GM12878 (cell line): Measurements from ENCODE around the gene TTL. TPM values are rescaled to one million over a fixed set of nuclear protein-coding genes. Genes with fewer than 3 reads are reported as not detected.

Experiments
- HDAC6 ChIP-seq: fragments of 200-600 bp; sonication (generic); IDR thresholded peaks from one replicate; pipeline ENCODE4 v1.8.0; 2017; ENCODE audit warnings: antibody characterized with exemption; ENCODE audit not compliant: unreplicated experiment
- IKZF1 ChIP-seq: fragments of 450-650 bp; conservative IDR thresholded peaks from 2 replicates; pipeline ENCODE4 v1.6.1; 2017; ENCODE audit warnings: antibody characterized with exemption, mild to moderate bottlenecking
- IRF4 ChIP-seq: IDR thresholded peaks from 2 replicates; pipeline ENCODE4 v1.6.1; 2011; ENCODE audit warnings: low read depth, low read length
- JUND ChIP-seq: IDR thresholded peaks from 2 replicates; pipeline ENCODE4 v1.6.1; 2012; ENCODE audit warnings: low read depth, mild to moderate bottlenecking, low read length, improper control_type of control experiment, moderate library complexity
- MTA3 ChIP-seq: IDR thresholded peaks from 2 replicates; pipeline ENCODE4 v1.6.1; 2012; ENCODE audit warnings: low read length, inconsistent platforms, borderline replicate concordance
- TAF1 ChIP-seq: IDR thresholded peaks from 2 replicates; pipeline ENCODE4 v1.6.1; 2011; ENCODE audit warnings: mild to moderate bottlenecking, low read depth, low read length, borderline replicate concordance
- ZNF622 ChIP-seq: fragments of 450-650 bp; IDR thresholded peaks from 2 replicates; pipeline ENCODE4 v1.6.1; 2017; ENCODE audit warnings: mild to moderate bottlenecking, inconsistent platforms
- polyA plus RNA-seq, 11 experiments: library from polyadenylated mRNA; depleted of rRNA in 4 of 11; unstranded in 6 of 11; stranded (reverse) in 5 of 11; fragments of >200 nt; fragmentation: Nextera tagmentation in 4 of 11; fragmentation: Illumina TruSeq in 1 of 11; extraction: Ambion mirVana in 4 of 11; extraction: Trizol in 1 of 11; gene quantifications; 1 replicate in 1 of 11; 2 replicates in 10 of 11; pipeline versions ENCODE4 v1.2.1 to v1.2.3, GENCODE V29; 2011 to 2016; ENCODE audit warnings: inconsistent platforms in 2 of 11, missing spikeins in 2 of 11, low read depth in 1 of 11
- total RNA-seq, 4 experiments: library from RNA; depleted of rRNA in 3 of 4; stranded (reverse); fragments of >200 nt in 3 of 4; fragmentation: Illumina TruSeq in 1 of 4; extraction: Trizol in 1 of 4; gene quantifications; 2 replicates each; pipeline versions ENCODE4 v1.2.1 to v1.2.3, GENCODE V29; 2013 to 2021
- TF ChIP-seq, protein P1 (sequence below), 3 experiments: IDR thresholded peaks in 2 of 3; conservative IDR thresholded peaks in 1 of 3; 2 replicates each; pipeline ENCODE4 v1.5.1; 2011; ENCODE audit warnings: low read depth in 3 of 3, low read length in 3 of 3, mild to moderate bottlenecking in 3 of 3, control low read depth in 2 of 3, moderate library complexity in 2 of 3, inconsistent platforms in 1 of 3, mixed read lengths in 1 of 3; ENCODE audit not compliant: control insufficient read depth in 2 of 3, insufficient read depth in 1 of 3; ENCODE audit errors: extremely low read depth in 1 of 3
- TF ChIP-seq, protein P2 (sequence below): fragments of 450-650 bp; IDR thresholded peaks from 2 replicates; pipeline ENCODE4 v1.6.1; 2014; ENCODE audit warnings: mild to moderate bottlenecking

Gene TTL
- total and polyA plus RNA-seq, 10 of the 15 experiments (the other 5 are each of a cell fraction or from before 2014, with no cell fraction given) = 3.9 to 27.1 (median 16.1) TPM

DNA sequence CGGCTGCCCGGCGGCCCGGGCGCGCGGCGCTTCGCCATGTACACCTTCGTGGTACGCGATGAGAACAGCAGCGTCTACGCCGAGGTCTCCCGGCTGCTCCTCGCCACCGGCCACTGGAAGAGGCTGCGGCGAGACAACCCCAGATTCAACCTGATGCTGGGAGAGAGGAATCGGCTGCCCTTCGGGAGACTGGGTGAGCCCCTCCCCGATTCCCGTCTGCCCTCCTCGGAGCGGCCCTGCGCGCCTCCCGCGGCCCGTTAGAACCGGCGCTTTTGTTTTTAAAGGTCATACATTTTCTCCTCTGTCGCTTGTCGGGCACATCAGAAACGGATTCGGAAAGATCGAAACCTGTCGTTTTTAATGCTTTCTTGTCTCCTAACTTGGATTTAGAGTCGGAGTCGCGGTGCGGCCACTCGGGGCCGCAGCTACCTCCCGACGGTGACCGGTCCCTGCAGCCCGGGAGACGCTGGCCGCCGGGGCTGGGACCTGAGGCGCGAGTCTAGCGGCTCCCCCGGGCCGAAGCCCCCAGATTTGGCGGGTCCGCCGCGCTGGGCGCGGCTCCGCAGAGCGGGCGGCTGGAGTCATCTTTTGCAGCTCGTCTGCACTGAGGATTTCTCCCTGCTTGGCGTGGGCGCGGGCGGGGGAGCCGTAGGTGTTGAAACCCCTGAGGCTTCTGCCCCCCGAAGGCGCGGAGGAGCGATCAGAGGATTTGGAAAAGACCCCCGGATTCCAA, 519 bp downstream of the TTL start (continued):
- TF ChIP-seq, protein P1, sequence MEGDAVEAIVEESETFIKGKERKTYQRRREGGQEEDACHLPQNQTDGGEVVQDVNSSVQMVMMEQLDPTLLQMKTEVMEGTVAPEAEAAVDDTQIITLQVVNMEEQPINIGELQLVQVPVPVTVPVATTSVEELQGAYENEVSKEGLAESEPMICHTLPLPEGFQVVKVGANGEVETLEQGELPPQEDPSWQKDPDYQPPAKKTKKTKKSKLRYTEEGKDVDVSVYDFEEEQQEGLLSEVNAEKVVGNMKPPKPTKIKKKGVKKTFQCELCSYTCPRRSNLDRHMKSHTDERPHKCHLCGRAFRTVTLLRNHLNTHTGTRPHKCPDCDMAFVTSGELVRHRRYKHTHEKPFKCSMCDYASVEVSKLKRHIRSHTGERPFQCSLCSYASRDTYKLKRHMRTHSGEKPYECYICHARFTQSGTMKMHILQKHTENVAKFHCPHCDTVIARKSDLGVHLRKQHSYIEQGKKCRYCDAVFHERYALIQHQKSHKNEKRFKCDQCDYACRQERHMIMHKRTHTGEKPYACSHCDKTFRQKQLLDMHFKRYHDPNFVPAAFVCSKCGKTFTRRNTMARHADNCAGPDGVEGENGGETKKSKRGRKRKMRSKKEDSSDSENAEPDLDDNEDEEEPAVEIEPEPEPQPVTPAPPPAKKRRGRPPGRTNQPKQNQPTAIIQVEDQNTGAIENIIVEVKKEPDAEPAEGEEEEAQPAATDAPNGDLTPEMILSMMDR (IDR thresholded peaks at IDR 0.05 in 2 of 3, conservative IDR thresholded peaks at IDR 0.05 in 1 of 3; ENCODE audit: control insufficient read depth in 2 of 3, extremely low read depth in 1 of 3, insufficient read depth in 1 of 3, low read depth in 3 of 3, low read length in 3 of 3) = 0 out of 6 replicates have a peak, but pooled peaks of 1 of the 3 experiments have one; percentile 2
- TF ChIP-seq, protein P2, sequence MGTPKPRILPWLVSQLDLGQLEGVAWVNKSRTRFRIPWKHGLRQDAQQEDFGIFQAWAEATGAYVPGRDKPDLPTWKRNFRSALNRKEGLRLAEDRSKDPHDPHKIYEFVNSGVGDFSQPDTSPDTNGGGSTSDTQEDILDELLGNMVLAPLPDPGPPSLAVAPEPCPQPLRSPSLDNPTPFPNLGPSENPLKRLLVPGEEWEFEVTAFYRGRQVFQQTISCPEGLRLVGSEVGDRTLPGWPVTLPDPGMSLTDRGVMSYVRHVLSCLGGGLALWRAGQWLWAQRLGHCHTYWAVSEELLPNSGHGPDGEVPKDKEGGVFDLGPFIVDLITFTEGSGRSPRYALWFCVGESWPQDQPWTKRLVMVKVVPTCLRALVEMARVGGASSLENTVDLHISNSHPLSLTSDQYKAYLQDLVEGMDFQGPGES = no peak
- TF ChIP-seq TAF1 (peak; percentile 7; the same call in 1 of the 2 replicates), HDAC6 (no peak), ZNF622 (no peak), JUND (no peak), MTA3 (0 out of 2 replicates have a peak, but pooled peaks have one; percentile 24), IKZF1 (peak; percentile 47; the same call in 1 of the 2 replicates), IRF4 (no peak)
